Measurements from ENCODE around the gene DPP4. TPM values are rescaled to one million over a fixed set of nuclear protein-coding genes. Genes with fewer than 3 reads are reported as not detected.
A peak's percentile ranks its signal among the peaks of the same experiment; 100 is the strongest.
"Not testable (repeated sequence)": the region's sequence is repeated elsewhere in the genome, so short reads cannot be mapped to it uniquely, and the experiment has no call there.

The DPP4 gene
- total and polyA plus RNA-seq, 3 experiments from 2014 or later, result 14.6 to 71.7 (median 15.4) TPM

DNA sequence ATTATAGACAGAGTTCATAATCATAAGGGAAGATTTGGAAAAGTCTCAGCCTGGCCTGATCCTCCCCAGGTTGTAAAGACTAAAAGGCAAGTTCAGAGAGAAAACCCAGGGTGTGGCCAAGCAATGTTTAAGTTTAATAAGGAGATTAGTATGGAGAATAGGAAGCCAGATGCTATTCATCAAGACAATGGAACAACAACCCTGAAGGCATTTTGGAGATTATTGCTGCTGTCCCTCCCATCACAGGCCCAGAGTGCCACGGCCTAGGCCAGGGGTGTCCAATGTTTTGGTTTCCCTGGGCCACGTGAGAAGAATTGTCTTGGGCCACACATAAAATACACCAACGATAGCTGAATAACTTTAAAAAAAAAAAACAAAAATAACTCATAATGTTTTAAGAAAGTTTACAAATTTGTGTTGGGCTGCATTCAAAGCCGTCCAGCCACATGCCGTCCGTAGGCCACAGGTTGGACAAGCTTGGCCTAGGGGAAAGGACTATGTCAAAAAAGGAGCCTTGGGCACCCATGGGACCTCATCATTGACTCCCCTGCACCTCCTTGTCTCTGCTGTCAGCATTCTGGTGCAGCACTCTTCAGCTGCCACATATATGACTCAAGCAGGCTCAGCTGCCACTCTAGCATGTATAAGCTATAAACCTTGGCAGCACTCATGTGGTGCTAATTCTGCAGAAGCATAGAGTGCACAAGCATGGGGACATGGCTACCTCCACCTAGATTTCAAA, 20.8 kb downstream of the DPP4 start:
- POLR2A ChIA-PET, result no interaction called here
- no peak for DNase-seq
- H3K36me3 Mint-ChIP-seq, result peaks cover 0 to 5% (median 4%) of the 10 kb centered on the region in 3 donors
- H3K36me3 ChIP-seq (ENCODE audit: insufficient read depth, low read length), result no peaks in the 10 kb centered on the region
- H3K27ac ChIP-seq (ENCODE audit: low read depth, low read length), result no peak overlapping the region
- peak overlapping the region in 1 of 8 donors; percentile 47 for H3K27ac Mint-ChIP-seq
- H3K4me1 ChIP-seq (ENCODE audit: insufficient read depth, low read length), result peaks cover 37% of the 10 kb centered on the region
- CTCF ChIA-PET, result no interaction called here
- H3K9me3 Mint-ChIP-seq, result peaks cover 0 to 6% (median 0%) of the 10 kb centered on the region in 5 donors
- no peaks in the 10 kb centered on the region for H3K27me3 Mint-ChIP-seq
- peaks cover 39 to 41% (median 40%) of the 10 kb centered on the region in 3 donors for H3K4me1 Mint-ChIP-seq
- H3K4me3 Mint-ChIP-seq, result no peak overlapping the region
- peaks cover 4% of the 10 kb centered on the region for H3K9me3 ChIP-seq (ENCODE audit: low read length)
- H3K4me3 ChIP-seq (ENCODE audit: low read length), result no peak overlapping the region
- no peaks in the 10 kb centered on the region for H3K27me3 ChIP-seq (ENCODE audit: insufficient read depth, low read length, poor library complexity, severe bottlenecking)

DNA sequence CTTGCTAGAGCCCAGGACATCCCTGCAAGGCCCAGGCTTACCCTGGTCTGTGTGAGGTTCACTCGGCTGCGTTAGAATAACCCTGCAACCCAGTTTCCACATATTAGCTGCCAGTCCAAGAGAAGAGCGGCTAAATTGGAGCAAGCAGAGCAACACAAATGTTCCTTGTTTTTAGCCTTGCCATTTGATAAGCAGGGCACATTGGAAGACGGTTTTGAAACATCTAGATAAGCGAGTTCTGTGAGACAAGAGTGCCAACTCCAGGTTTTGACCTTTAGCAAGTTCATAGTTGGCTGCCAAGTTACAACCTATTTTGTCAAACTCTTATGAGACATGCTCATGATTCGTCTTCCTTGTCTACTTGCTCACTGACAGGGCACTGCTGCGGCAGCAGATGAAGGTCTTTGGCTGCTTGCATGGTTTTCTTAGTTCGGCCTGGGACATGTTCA, 23.5 kb downstream of the DPP4 start:
- Mint-ChIP-seq H3K4me1 (peaks cover 16 to 20% (median 17%) of the 10 kb centered on the region in 3 donors), H3K27ac (peak overlapping the region in 1 of 8 donors; percentile 59), H3K4me3 (no peak overlapping the region), H3K27me3 (no peaks in the 10 kb centered on the region), H3K36me3 (peaks cover 0 to 1% (median 0%) of the 10 kb centered on the region in 3 donors), H3K9me3 (no peaks in the 10 kb centered on the region)
- H3K4me3 ChIP-seq (ENCODE audit: low read length), result no peak overlapping the region
- H3K27me3 ChIP-seq (ENCODE audit: insufficient read depth, low read length, poor library complexity, severe bottlenecking), result no peaks in the 10 kb centered on the region
- POLR2A ChIA-PET, result no interaction called here
- H3K9me3 ChIP-seq (ENCODE audit: low read length), result no peaks in the 10 kb centered on the region
- no peak for DNase-seq
- no peaks in the 10 kb centered on the region for H3K36me3 ChIP-seq (ENCODE audit: insufficient read depth, low read length)
- H3K4me1 ChIP-seq (ENCODE audit: insufficient read depth, low read length), result peaks cover 12% of the 10 kb centered on the region
- CTCF ChIA-PET, result no interaction called here
- H3K27ac ChIP-seq (ENCODE audit: low read depth, low read length), result no peak overlapping the region

DNA sequence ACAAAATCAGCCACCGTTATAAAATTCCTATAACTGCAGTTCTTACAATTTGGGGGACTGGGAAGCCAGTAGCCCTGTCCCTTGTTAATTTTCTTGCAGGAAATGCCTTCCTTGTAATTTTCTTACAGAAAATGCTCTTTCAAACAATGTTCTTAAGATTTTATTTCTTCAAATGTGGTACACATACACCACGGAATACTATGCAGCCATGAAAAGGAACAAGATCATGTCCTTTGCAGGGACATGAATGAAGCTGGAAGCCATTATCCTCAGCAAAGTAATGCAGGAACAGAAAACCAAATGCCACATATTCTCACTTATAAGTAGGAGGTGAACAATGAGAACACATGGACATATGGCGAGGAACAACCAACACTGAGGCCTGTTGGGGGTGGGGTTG, 24.9 kb downstream of the DPP4 start:
- H3K4me1 ChIP-seq (ENCODE audit: insufficient read depth, low read length); H3K27ac ChIP-seq (ENCODE audit: low read depth, low read length); H3K36me3 Mint-ChIP-seq; H3K36me3 ChIP-seq (ENCODE audit: insufficient read depth, low read length); H3K9me3 Mint-ChIP-seq; CTCF ChIA-PET; POLR2A ChIA-PET; H3K27ac Mint-ChIP-seq; H3K27me3 Mint-ChIP-seq; H3K4me3 Mint-ChIP-seq; H3K27me3 ChIP-seq (ENCODE audit: insufficient read depth, low read length, poor library complexity, severe bottlenecking); H3K9me3 ChIP-seq (ENCODE audit: low read length); DNase-seq; H3K4me3 ChIP-seq (ENCODE audit: low read length): not testable (repeated sequence)
- peaks cover 6 to 13% (median 7%) of the 10 kb centered on the region in 3 donors for H3K4me1 Mint-ChIP-seq

- ChIA-PET CTCF (no interaction called here), POLR2A (no interaction called here)
- Mint-ChIP-seq H3K9me3 (no peaks in the 10 kb centered on the region), H3K36me3 (peaks cover 4 to 15% (median 14%) of the 10 kb centered on the region in 3 donors), H3K4me1 (peaks cover 0 to 3% (median 0%) of the 10 kb centered on the region in 3 donors), H3K27me3 (peaks cover 0 to 2% of the 10 kb centered on the region in 2 donors), H3K4me3 (no peak overlapping the region), H3K27ac (no peak overlapping the region)
- Histone ChIP-seq H3K9me3 (ENCODE audit: low read length) (no peaks in the 10 kb centered on the region), H3K27ac (ENCODE audit: low read depth, low read length) (no peak overlapping the region), H3K27me3 (ENCODE audit: insufficient read depth, low read length, poor library complexity, severe bottlenecking) (no peaks in the 10 kb centered on the region), H3K4me1 (ENCODE audit: insufficient read depth, low read length) (no peaks in the 10 kb centered on the region), H3K4me3 (ENCODE audit: low read length) (no peak overlapping the region), H3K36me3 (ENCODE audit: insufficient read depth, low read length) (no peaks in the 10 kb centered on the region)
- DNase-seq, result no peak
Observed at GRCh38 chr2:162044586-162044985, 29.4 kb downstream of the DPP4 start.

- no peak overlapping the region for H3K4me3 Mint-ChIP-seq
Observed at GRCh38 chr2:162043132-162043531, 30.9 kb downstream of the DPP4 start.

DNA sequence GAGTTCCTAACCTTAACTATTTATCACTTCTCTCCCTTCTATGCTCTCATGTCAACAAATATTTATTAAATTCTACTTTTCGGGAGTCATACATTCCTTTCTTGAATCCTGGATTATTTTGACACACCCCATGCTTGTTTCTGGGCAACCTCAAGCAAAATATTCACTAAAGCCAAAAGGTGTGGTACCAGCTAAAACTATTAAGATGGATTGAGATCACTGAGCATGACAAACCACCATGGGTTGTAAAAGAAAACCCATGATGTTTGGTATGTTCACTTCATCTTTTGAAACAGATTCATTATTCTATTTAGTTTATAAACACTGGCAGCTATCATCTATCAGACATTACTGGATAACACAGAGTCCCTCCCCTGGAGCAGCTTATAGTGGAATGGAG, 32.5 kb downstream of the DPP4 start:
- H3K36me3 ChIP-seq (ENCODE audit: insufficient read depth, low read length), result no peaks in the 10 kb centered on the region
- POLR2A ChIA-PET, result no interaction called here

More at GRCh38 chr2:162043132-162043531, 30.9 kb downstream of the DPP4 start:
- Histone ChIP-seq H3K27ac (ENCODE audit: low read depth, low read length) (no peak overlapping the region), H3K4me3 (ENCODE audit: low read length) (no peak overlapping the region), H3K9me3 (ENCODE audit: low read length) (no peaks in the 10 kb centered on the region), H3K36me3 (ENCODE audit: insufficient read depth, low read length) (no peaks in the 10 kb centered on the region), H3K27me3 (ENCODE audit: insufficient read depth, low read length, poor library complexity, severe bottlenecking) (no peaks in the 10 kb centered on the region), H3K4me1 (ENCODE audit: insufficient read depth, low read length) (no peaks in the 10 kb centered on the region)
- Mint-ChIP-seq H3K27me3 (peaks cover 0 to 2% of the 10 kb centered on the region in 2 donors), H3K36me3 (peaks cover 8 to 27% (median 16%) of the 10 kb centered on the region in 3 donors), H3K4me1 (peaks cover 0 to 3% (median 0%) of the 10 kb centered on the region in 3 donors), H3K27ac (peak overlapping the region in 2 of 8 donors; percentile 36 to 58), H3K9me3 (no peaks in the 10 kb centered on the region)
- CTCF ChIA-PET, result no interaction called here
- POLR2A ChIA-PET, result no interaction called here
- DNase-seq, result no peak

GRCh38 chr2:162038725-162039124, 35.3 kb downstream of the DPP4 start:
- Histone ChIP-seq H3K4me3 (ENCODE audit: low read length) (no peak overlapping the region), H3K27me3 (ENCODE audit: insufficient read depth, low read length, poor library complexity, severe bottlenecking) (no peaks in the 10 kb centered on the region), H3K36me3 (ENCODE audit: insufficient read depth, low read length) (no peaks in the 10 kb centered on the region), H3K27ac (ENCODE audit: low read depth, low read length) (no peak overlapping the region), H3K9me3 (ENCODE audit: low read length) (no peaks in the 10 kb centered on the region), H3K4me1 (ENCODE audit: insufficient read depth, low read length) (no peaks in the 10 kb centered on the region)
- Mint-ChIP-seq H3K4me3 (no peak overlapping the region), H3K4me1 (peaks cover 2 to 6% (median 5%) of the 10 kb centered on the region in 3 donors), H3K9me3 (no peaks in the 10 kb centered on the region), H3K36me3 (peaks cover 21 to 48% (median 22%) of the 10 kb centered on the region in 3 donors), H3K27me3 (peaks cover 0 to 2% of the 10 kb centered on the region in 2 donors), H3K27ac (no peak overlapping the region)
- ChIA-PET POLR2A (no interaction called here), CTCF (no interaction called here)
- no peak for DNase-seq

More for the DNA sequence above, 32.5 kb downstream of the DPP4 start:
- Mint-ChIP-seq H3K9me3 (no peaks in the 10 kb centered on the region), H3K36me3 (peaks cover 8 to 31% (median 18%) of the 10 kb centered on the region in 3 donors), H3K4me3 (no peak overlapping the region), H3K27ac (peak overlapping the region in 1 of 8 donors; percentile 17), H3K27me3 (peaks cover 0 to 2% of the 10 kb centered on the region in 2 donors), H3K4me1 (peaks cover 2 to 3% (median 3%) of the 10 kb centered on the region in 3 donors)
- no peak overlapping the region for H3K4me3 ChIP-seq (ENCODE audit: low read length)
- H3K4me1 ChIP-seq (ENCODE audit: insufficient read depth, low read length), result no peaks in the 10 kb centered on the region
- no peaks in the 10 kb centered on the region for H3K27me3 ChIP-seq (ENCODE audit: insufficient read depth, low read length, poor library complexity, severe bottlenecking)
- H3K27ac ChIP-seq (ENCODE audit: low read depth, low read length), result no peak overlapping the region
- DNase-seq, result no peak
- CTCF ChIA-PET, result no interaction called here
- H3K9me3 ChIP-seq (ENCODE audit: low read length), result no peaks in the 10 kb centered on the region

DNA sequence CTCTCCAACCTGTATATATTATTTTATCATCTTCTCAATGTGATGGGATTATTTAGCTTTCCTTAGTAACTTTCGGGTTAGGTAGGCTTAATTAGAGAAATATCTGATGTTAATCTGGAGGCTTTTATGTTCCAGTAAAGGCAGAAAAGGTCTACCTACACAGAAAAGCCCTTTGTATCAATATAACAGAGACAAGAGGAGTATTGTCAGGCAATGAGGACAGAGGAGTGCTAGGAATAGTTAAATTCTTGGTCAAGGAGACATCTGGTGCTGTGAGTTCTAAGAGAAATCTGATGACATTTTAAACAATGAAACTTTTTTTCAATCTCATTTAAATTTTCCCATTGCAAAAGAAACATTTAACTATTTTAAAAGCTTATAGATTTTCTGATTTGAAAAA, 36.1 kb downstream of the DPP4 start:
- DNase-seq, result no peak
- no peaks in the 10 kb centered on the region for H3K4me1 ChIP-seq (ENCODE audit: insufficient read depth, low read length)
- no peak overlapping the region for H3K4me3 Mint-ChIP-seq
- peaks cover 22 to 50% (median 25%) of the 10 kb centered on the region in 3 donors for H3K36me3 Mint-ChIP-seq
- H3K9me3 ChIP-seq (ENCODE audit: low read length), result no peaks in the 10 kb centered on the region
- no peaks in the 10 kb centered on the region for H3K9me3 Mint-ChIP-seq
- no peak overlapping the region for H3K27ac ChIP-seq (ENCODE audit: low read depth, low read length)
- H3K27me3 Mint-ChIP-seq, result no peaks in the 10 kb centered on the region
- ChIA-PET CTCF (no interaction called here), POLR2A (no interaction called here)
- no peak overlapping the region for H3K4me3 ChIP-seq (ENCODE audit: low read length)
- H3K27ac Mint-ChIP-seq, result peak overlapping the region in 2 of 8 donors; percentile 19 to 26
- no peaks in the 10 kb centered on the region for H3K27me3 ChIP-seq (ENCODE audit: insufficient read depth, low read length, poor library complexity, severe bottlenecking)
- H3K36me3 ChIP-seq (ENCODE audit: insufficient read depth, low read length), result peaks cover 3% of the 10 kb centered on the region
- peaks cover 2 to 6% (median 5%) of the 10 kb centered on the region in 3 donors for H3K4me1 Mint-ChIP-seq
